Kidney glomerular epithelial cell (primary cell): ENCODE results near the gene CLIC1.

Experiments used
- DNase-seq: peaks from one replicate; lab custom pipeline; 2025; lab: John Stamatoyannopoulos, UW

The CLIC1 gene

DNA sequence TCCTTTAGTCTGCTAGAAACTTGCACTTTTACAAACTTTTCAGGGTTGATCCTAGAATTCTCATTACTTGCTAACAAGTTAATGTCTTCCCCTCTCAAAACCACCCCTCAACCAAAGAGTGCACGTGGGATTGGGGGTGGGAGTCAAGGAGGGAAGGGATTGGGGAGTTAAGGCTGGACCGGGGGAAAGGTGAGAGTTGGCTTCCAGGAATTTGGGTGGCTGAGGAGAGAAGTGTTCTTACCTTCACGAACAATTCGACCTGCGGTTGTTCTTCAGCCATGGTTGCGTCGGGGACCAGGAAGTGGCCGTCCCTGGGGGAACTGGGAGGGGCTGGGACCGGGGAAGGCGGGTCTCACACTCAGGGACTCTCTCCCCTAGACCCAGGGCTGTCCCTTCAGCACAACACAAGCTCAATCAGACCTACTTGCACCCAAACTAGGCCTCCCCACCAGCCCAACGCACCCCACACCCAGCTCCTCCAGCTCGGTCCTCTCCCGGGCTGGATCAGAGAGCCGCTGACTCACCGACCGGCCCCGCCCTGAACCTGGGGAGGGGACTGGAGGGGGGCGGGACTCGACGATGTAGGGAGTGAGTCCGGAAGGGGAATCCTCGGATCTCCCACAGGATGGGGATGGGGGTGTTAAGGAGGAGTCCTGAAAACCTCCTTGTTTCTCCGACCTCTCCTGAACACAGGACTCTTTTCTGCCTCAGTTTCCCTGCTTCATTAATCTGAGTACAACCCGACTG is at the start of gene CLIC1:
TSS of gene CLIC1 (minus strand) at position 510 of the 747 bp plus-strand sequence. CDS start at position 280, 230 bp downstream.
- DNase-seq, result peak; percentile 63

DNA sequence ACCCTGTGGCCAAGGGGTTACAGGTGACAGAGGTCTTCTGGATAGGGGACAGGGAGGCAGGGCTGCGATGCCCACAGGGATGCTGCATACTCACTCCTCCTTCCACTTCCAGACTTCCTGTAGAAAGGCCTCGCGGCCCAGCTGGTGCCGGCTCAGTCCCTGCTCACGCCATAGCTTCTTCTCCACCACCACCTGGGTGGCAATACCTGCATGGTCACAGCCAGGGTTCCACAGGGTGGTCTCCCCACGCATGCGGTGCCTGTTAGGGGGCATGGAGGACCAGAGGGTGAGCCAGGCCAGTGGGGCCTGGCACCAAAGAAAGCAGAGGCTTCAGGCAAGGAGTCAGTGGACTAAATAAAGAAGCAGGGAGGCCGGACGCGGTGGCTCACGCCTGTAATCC is 49.1 kb upstream of the CLIC1 start:
- DNase-seq, result no peak

DNA sequence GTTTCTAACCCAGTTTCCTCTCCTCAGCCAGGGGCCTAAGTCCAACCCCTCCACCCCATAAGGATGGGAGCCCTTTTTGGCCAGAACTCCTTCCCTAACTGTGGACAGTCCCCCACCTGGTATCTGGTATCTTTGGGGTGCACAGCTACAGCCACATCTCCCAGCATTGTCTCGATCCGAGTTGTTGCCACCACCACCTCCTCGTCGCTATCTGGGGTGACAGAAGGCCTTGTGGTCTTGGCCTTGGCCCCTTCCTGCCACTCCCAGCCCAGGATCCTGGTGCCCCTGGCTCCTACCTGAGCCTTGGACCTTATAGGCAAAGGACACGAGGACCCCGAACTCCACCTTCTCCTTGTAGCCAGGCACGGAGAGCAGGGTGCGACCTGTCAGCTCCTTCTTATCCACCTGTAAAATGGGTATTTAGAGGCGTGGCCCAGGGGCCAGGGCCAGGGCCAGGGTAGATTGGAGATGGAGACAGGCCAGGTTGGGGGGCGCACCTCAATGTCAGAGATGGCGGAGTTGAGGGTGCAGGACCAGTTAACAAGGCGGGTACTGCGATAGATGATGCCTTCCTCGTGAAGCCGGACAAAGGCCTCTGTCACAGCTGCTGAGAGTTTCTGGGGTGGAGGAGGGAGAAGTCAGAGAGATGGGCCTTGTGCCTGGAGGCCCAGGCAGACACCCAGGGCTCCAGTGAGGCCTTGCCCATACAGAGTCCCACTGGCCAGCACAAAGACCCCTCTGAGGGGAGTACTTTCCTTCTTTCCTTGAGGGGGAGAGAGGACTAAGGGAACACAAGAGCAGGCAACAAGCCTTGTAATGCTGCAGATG is 48.0 kb upstream of the CLIC1 start:
- no peak for DNase-seq

DNA sequence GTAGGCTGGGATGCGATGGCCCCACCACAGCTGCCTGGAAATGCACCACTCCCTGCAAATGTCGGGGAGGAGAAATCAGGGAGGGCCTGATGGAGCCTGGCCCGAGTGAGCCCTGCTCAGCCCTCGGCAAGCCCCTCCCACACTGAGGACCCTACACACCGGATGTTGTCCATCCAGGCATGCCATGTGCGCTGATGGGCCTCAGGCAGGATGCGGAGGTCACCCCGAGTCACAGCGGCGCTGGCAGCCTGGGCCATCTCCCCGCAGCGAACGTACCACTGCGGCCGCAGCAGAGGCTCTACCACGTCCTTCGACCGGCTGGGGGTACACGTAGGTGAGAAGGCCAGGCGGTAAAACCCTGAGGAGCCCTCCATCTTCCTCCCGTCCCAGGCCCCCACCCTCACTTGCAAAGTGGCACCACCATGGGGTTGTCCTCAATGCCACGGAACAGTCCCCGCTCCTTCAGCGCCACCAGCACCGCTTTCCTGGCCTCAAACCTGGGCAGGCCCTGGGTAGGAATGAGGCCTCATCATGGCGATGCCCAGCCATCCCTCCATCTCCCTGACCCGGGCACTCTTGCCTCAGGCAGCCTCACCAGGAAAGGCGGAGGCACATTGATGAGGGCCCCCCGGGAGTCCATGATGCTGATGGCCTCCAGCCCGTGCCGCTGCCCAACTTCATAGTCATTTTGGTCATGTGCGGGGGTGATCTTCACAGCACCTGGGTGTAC is 46.0 kb upstream of the CLIC1 start:
- DNase-seq, result no peak

DNA sequence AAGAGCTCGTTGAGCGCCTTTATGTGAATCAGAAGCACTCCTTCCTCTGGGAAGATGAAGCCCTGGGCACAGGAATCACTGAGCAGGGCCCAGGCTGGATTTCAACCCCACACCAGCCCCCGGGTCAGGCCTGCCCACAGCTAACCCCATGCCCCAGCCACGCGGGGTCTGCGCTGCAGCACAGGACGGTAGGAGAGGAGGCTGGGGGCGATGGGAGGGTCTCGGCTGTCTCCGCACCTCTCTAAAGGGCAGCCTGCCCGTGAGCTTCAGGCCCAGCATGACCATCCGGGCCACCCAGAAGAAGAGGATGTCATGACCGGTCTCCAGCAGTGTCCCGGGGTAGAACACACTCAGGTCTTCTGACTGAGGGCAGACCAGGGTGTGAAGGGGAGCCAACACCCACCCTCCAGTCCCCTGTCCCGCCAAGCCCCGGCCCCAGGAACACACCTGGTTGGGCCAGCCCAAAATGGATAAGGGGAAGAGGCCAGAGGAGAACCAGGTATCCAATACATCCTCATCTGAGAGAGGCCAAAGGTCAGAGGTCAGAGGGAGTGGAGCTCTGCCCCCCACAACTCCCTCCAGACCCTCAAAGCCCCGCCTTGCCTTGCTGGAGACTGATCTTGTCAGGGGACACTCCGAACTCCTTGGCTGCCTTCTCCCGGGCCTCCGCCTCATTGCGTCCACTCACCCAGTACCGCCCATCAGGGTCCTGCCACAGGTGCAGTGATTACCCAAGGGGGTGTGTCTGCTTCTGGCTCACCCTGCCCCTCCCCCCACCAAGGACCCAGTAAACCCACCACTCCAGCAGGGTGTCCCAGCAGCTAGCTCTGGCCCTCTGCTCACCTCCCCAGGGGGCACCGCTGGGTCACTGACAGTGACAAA is 45.2 kb upstream of the CLIC1 start:
- no peak for DNase-seq

DNA sequence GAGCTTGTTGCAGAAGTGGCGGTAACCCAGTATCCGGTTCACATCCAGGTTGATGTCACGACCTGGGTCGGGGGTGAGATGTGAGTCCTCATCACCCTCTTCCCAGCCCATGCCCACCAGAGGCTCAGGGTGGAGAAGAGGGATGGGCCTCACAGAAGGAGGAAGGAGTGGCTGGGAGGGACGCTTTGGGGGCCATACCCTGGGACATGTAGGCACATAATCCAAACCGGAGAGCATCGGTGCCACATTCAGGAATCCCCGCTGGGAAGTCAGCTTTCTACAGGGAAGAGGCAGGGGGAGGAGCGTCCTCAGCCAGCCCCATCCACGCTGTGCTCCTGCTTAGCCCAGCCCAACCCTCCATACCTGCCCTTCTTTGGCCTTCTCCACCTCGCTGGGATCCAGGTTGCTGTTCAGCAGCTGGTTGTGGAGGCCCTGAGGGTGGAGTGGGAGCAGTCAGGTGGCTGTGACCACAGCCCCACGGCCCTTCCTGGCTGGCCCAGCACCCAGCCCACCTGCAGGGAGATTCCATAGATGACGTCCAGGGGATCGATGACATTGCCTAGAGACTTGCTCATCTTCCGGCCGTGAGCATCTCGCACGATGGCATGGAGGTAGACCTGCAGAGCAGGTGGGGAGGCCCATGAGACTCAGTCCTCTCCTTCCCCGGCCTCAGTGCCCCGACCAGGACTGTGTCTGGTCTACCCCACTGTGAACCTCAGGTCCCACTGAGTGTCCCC is 44.3 kb upstream of the CLIC1 start:
- DNase-seq, result no peak

DNA sequence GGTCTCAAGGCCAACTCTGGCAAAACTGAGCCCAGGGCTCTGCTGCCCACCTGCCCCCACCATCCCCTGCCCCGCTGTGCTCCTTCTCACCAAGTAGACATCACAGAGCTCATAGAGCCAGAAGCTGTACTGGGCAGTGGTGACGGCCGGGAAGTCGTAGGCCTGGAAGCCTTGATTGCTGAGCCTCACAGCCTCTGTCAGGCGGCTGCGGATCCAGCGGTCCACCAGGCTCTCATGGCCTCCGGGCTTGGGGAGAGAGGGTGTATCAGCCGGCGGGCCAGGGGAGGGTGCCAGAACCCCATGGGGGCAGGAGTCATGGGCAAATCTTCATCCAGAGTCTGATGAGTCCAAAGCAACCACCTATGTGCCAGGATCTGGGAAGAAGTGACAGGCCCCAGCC is 43.6 kb upstream of the CLIC1 start:
- DNase-seq, result no peak

DNA sequence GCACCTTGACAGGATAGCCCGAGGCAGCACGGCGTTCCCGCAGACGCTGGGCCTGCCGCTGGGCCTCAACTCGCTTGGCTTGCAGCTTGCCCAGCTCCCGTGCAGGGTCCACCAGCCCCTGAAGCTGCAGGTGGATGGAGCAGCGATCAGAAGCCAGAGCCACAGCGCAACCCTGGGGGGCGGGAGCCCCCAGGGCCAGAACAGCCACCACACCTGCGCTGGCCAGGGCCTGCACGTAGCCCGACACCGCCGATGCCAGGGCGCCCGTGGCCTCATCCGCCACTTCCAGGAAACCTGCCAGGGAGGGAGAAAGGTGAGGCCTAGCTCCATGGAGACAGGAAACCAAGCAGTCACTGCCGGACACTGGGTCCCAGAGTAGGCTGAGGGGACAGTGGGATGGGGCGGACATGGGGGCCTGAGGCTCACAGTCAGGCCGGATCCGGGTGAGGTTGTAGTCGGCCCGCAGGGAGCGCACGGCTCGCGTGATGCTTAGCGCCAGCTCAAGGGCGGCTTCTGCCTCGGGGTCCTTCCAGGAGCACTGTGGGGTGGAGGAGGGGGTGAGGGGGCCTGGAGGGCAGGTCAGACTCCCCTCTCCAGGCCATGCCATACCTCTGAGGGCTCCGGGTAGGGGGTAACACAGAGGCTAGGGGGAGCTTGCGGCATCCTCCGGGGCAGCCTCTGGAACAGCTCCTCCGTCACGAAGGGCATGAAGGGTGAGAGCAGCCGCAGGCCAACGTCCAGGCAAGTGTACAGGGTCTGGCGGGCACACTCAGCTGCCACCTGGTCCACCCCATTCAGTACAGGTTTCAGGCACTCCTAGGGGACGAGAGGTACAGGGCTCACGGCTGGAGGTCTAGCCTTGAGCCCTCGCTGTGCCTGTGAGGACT is 42.9 kb upstream of the CLIC1 start:
- DNase-seq, result no peak

DNA sequence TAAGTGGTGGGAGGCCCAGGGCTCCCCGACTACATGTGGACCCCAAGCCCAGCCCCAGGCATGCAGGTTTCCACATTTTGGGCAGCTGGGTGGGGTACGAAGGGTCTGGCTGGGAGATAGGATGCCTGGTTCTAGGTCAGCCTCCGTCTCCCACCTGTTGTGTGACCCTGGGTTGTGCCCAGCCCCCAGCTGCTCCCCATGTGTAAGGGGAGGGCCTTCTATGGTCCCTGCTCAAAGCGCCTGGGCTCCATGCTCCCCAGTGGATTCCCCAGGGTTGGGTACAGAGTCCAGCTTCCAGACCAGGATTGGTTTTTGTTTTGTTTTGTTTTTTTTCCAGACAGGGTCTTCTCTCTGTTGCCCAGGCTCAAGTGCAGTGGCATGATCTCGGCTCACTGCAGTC is 41.9 kb upstream of the CLIC1 start:
- DNase-seq, result no peak

DNA sequence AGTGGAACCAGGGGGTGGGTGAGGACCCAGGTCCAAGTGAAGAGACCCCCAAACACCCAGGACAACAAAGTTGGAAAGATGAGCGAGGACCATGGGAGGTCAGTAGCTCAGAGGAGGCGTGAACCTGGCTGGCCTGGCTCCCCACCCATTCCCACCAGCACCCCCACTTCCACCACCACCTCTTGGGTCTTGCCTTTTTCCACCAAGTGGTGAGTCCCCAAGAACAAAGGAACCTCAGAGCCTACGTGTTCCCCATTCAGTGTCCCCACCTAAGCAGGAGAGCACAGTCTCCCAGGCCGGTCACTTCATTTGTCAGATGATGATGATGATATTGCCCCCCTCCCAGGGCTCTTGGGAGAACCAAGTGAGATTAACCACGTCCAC is 41.3 kb upstream of the CLIC1 start:
- DNase-seq, result no peak

DNA sequence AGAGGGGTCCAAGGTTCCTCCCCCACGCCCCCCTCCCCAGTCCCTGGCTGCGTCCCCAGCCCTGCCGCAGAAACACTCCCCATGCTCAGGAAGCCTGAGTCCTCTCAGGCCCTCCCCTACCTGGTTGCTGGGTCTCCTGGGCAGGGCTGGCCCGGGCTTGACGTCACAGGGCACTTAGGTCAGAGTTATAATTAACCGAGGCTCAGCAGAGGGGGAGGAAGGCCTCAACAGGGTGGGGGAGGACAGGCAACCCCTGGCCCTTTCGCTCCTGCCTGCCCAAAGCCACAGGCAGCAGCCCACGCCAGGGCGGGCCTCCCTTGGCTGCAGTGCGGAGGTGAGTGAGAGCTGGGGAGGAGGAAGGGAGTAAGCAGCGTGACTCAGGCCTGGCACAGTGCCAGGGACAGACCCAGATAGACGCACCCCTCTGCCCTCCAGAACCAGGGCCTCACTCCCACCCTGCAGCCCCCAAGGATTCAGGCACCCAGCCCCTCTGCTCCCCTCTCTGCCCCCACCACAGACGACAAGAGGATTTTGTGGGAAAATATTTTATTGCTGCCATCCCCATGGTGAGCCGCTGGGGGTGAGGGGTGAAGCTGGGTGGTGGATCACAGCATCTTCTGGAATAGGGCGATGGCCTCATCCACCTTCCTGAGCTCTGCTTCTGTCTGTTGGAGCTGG is 40.8 kb upstream of the CLIC1 start, which contains the start of gene VWA7:
TSS of gene VWA7 (minus strand) at position 340 of the 678 bp plus-strand sequence. CDS start 549 bp downstream, outside the sequence.
- DNase-seq, result peak; percentile 98

DNA sequence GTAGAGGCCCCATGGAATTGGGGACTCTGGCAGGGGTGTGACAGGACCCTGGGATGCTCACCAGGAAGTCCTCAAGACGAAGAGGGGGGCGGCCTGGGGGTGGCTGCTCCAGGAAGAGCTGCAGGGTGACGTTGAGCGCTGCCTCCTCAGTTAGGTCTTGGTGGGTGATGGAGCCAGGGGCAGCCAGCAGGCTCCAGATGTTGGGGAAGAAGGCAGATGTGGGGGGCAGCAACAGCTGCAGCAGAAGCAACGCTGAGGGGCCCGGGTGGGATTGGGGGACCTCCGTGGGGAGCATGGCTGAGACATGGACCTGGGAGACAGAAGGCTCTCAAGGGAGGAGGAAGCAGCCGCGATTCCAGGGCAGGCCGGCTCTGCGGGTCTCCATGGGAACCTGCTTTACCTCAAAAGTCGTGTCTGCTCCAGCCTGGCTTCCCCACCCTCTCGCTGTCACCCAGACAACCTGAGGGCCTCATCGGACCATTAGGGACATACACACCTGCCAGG is 40.2 kb upstream of the CLIC1 start:
- no peak for DNase-seq

DNA sequence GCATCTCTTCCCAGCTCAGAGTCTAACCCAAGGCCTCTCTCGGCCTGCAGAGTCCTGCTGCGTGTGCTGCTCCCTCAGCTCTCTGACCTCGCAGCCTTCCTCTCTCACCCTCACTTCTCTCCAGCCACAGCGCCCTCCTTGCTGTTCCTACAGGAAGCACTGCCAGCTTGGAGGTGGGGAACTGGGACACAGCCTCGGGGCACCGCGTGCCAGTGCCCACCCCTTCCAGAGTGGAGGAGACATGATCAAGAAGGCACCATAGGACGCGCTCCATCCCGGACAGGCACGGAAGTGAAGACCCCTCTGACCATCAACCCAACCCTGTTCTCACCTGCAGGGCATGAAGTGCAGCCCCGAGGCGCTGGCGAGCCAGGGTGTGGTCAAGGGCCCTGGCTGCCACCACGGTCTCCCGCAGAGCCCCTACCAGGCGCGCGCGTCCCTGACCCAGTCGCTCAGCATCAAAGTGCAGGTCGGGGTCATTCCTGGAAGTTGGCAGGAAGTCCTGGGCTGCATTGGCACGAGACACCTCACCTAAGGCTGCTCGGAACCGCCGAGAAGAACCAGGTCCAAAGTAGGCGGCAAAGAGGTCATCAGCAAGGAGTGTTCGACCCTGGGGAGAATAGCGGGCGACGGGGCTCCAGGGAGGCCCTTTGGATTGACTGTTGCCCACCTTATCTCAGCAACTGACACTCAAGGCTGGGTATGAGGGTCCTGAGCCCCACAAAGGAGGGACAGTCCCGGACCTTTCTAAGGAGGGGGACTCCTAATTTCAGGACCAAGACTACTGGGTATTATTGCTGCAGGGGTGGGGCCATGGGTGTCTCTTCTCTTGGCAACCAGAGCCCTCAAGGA is 39.5 kb upstream of the CLIC1 start:
- DNase-seq, result no peak

DNA sequence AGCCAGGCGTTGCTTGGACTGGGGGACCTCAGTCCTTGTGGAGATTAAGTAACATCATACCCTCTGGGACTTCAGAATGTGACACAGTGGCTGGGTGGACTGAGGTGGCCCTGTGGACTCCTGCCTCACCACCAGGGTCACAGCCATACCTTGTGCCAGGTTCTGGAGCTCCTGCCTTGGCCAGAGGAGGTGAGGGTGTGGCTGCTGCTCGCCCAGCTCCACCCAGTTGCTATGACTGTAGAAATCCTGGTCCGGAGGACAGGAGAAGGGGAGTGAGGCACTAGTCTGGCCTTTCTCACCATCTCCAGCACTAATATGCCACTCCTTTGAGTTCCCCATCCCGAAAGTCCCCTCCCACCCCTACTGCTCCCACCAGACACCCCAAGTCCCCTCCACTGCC is 38.9 kb upstream of the CLIC1 start:
- no peak for DNase-seq

DNA sequence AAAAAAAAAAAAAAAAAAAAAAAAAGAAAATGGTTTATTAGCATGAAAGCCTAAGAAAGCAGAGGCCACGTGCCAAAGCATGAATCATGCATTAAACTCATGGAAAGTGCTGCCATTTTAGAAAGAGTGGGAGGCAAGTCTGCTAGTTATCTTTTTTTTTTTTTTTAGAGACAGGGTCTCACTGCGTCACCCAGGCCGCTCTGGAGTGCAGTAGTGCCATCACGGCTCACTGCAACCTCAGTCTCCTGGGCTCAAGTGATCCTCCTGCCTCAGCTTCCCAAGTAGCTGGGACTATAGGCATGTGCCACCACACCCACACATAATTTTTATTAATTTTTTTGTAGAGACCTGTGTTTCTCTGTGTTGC is 35.6 kb upstream of the CLIC1 start:
- no peak for DNase-seq

DNA sequence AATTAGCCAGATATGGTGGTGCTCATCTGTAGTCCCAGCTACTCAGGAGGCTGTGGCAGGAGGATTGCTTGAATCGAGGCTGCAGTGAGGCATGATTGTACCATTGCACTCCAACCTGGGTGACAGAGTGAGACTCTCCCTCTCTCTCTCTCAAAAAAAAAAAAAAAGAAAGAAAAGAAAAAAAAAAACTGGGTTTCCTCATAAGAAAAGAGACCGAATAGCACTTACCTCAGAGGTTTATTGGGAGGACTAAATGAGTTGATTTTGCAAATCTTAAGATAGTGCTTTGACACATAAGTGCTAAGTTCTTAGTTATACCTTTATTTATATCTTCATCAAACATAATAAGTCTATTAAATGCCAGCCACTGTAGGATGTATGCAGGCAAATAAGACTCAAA is 34.5 kb upstream of the CLIC1 start:
- no peak for DNase-seq

DNA sequence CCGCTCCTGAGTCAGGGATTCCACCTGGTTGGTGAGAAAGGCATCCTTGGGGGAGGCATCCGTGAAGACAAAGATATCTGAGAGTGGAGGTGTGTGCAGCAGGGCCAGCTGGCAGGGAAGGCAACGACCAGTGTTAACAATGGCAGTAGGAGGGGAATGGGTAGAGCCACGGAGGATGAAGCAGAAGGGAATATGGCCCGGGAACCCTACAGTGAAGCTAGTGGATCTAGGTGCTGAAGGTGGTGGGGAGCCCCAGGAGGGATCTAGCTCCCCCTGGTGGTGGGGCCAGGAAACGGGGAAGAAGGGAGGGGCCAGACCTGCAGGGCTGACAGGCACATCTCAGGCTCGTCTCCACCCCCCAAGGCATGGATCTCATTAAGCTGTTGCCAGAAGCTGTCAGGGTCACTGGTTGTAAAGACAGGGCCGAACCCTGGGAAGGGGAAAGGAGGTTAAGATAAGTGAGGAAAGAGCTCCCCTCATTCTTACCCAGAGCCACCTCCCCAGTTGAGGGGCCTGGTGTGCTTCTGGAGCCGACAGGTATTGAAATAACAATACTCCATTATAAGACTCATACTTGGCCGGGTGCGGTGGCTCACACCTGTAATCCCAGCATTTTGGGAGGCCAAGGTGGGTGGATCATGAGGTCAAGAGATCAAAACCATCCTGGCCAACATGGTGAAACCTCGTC is 33.5 kb upstream of the CLIC1 start:
- DNase-seq, result no peak
